ENCODE results near the gene EPHA2.
A peak's percentile ranks its signal among the peaks of the same experiment; 100 is the strongest.
"Not testable (repeated sequence)": the region's sequence is repeated elsewhere in the genome, so short reads cannot be mapped to it uniquely, and the experiment has no call there.

EPHA2 gene
- 0 to 2.2 (median 0.06) reads per million in 9 experiments for total RNA-seq

GRCh38 chr1:16155537-16156410, at the start of gene EPHA2:
Gene EPHA2 (minus strand): TSS chr1:16156069. CDS start chr1:16155932, 137 bp downstream.
- H3K9me3 Mint-ChIP-seq: no peaks in the 10 kb centered on the region
- DNase-seq (no peak), ATAC-seq (replicated peaks) (no peak)
- H3K4me1 Mint-ChIP-seq (ENCODE audit: low read depth in 2 of 2): peaks cover 31 to 34% of the 10 kb centered on the region in 2 donors
- H3K4me3 Mint-ChIP-seq: peak within 1 kb of the TSS; percentile 72 to 78
- peaks cover 3% of the 10 kb centered on the region for H3K36me3 Mint-ChIP-seq (ENCODE audit: insufficient read depth)
- H3K27me3 Mint-ChIP-seq: peaks cover 11 to 28% of the 10 kb centered on the region in 2 donors
- peak within 1 kb of the TSS in 1 of 2 donors; percentile 79 for H3K27ac Mint-ChIP-seq

GRCh38 chr1:16205334-16205671, 49.4 kb upstream of the EPHA2 start:
- Mint-ChIP-seq H3K27me3 (no peaks in the 10 kb centered on the region), H3K4me1 (ENCODE audit: low read depth in 2 of 2) (peaks cover 13 to 20% of the 10 kb centered on the region in 2 donors), H3K9me3 (no peaks in the 10 kb centered on the region), H3K4me3 (peak overlapping the region; percentile 13 to 82), H3K36me3 (ENCODE audit: insufficient read depth) (peaks cover 5% of the 10 kb centered on the region), H3K27ac (no peak overlapping the region)
- ATAC-seq (replicated peaks) (no peak), DNase-seq (no peak)

GRCh38 chr1:16204634-16205333, 48.9 kb upstream of the EPHA2 start:
- Mint-ChIP-seq H3K27me3 (no peaks in the 10 kb centered on the region), H3K9me3 (no peaks in the 10 kb centered on the region), H3K4me3 (peak overlapping the region; percentile 61 to 82), H3K27ac (no peak overlapping the region), H3K4me1 (ENCODE audit: low read depth in 2 of 2) (peaks cover 13 to 21% of the 10 kb centered on the region in 2 donors), H3K36me3 (ENCODE audit: insufficient read depth) (peaks cover 5% of the 10 kb centered on the region)
- ATAC-seq (replicated peaks) (no peak), DNase-seq (no peak)

GRCh38 chr1:16204216-16204615, 48.3 kb upstream of the EPHA2 start:
- H3K27ac Mint-ChIP-seq: no peak overlapping the region
- H3K9me3 Mint-ChIP-seq: no peaks in the 10 kb centered on the region
- H3K36me3 Mint-ChIP-seq (ENCODE audit: insufficient read depth): peaks cover 5% of the 10 kb centered on the region
- ATAC-seq (replicated peaks) (no peak), DNase-seq (no peak)
- H3K27me3 Mint-ChIP-seq: no peaks in the 10 kb centered on the region
- peaks cover 13 to 22% of the 10 kb centered on the region in 2 donors for H3K4me1 Mint-ChIP-seq (ENCODE audit: low read depth in 2 of 2)
- H3K4me3 Mint-ChIP-seq: peak overlapping the region in 1 of 2 donors; percentile 58

- Mint-ChIP-seq H3K36me3 (ENCODE audit: insufficient read depth) (peaks cover 6% of the 10 kb centered on the region), H3K27me3 (no peaks in the 10 kb centered on the region), H3K4me3 (no peak overlapping the region), H3K9me3 (no peaks in the 10 kb centered on the region), H3K27ac (no peak overlapping the region), H3K4me1 (ENCODE audit: low read depth in 2 of 2) (peaks cover 13 to 22% of the 10 kb centered on the region in 2 donors)
- no peak for ATAC-seq (replicated peaks)
- DNase-seq: no peak
Measured at GRCh38 chr1:16203550-16203949, 47.7 kb upstream of the EPHA2 start.

GRCh38 chr1:16202281-16203210, 46.7 kb upstream of the EPHA2 start:
- H3K9me3 Mint-ChIP-seq: no peaks in the 10 kb centered on the region
- H3K36me3 Mint-ChIP-seq (ENCODE audit: insufficient read depth): peaks cover 7% of the 10 kb centered on the region
- ATAC-seq (replicated peaks) (no peak), DNase-seq (no peak)
- no peak overlapping the region for H3K27ac Mint-ChIP-seq
- H3K27me3 Mint-ChIP-seq: no peaks in the 10 kb centered on the region
- peaks cover 13 to 22% of the 10 kb centered on the region in 2 donors for H3K4me1 Mint-ChIP-seq (ENCODE audit: low read depth in 2 of 2)
- H3K4me3 Mint-ChIP-seq: no peak overlapping the region

GRCh38 chr1:16199700-16200099, 43.8 kb upstream of the EPHA2 start:
- no peaks in the 10 kb centered on the region for H3K9me3 Mint-ChIP-seq
- DNase-seq: no peak
- H3K36me3 Mint-ChIP-seq (ENCODE audit: insufficient read depth): peaks cover 7% of the 10 kb centered on the region
- H3K27ac Mint-ChIP-seq: peak overlapping the region; percentile 8 to 90
- peaks cover 7 to 12% of the 10 kb centered on the region in 2 donors for H3K4me1 Mint-ChIP-seq (ENCODE audit: low read depth in 2 of 2)
- no peak overlapping the region for H3K4me3 Mint-ChIP-seq
- no peaks in the 10 kb centered on the region for H3K27me3 Mint-ChIP-seq
- ATAC-seq (replicated peaks): no peak

GRCh38 chr1:16199157-16199501, 43.3 kb upstream of the EPHA2 start:
- H3K36me3 Mint-ChIP-seq (ENCODE audit: insufficient read depth): peaks cover 7% of the 10 kb centered on the region
- DNase-seq (no peak), ATAC-seq (replicated peaks) (no peak)
- H3K27me3 Mint-ChIP-seq: no peaks in the 10 kb centered on the region
- no peak overlapping the region for H3K4me3 Mint-ChIP-seq
- H3K27ac Mint-ChIP-seq: peak overlapping the region in 1 of 2 donors; percentile 90
- peaks cover 5 to 9% of the 10 kb centered on the region in 2 donors for H3K4me1 Mint-ChIP-seq (ENCODE audit: low read depth in 2 of 2)
- no peaks in the 10 kb centered on the region for H3K9me3 Mint-ChIP-seq

- Mint-ChIP-seq H3K9me3 (no peaks in the 10 kb centered on the region), H3K27me3 (no peaks in the 10 kb centered on the region), H3K36me3 (ENCODE audit: insufficient read depth) (peaks cover 6% of the 10 kb centered on the region), H3K4me1 (ENCODE audit: low read depth in 2 of 2) (peaks cover 3 to 8% of the 10 kb centered on the region in 2 donors), H3K4me3 (no peak overlapping the region), H3K27ac (peak overlapping the region in 1 of 2 donors; percentile 90)
- no peak for ATAC-seq (replicated peaks)
- DNase-seq: no peak
Measured at GRCh38 chr1:16198444-16199156, 42.7 kb upstream of the EPHA2 start.

GRCh38 chr1:16196874-16197273, 41.0 kb upstream of the EPHA2 start:
- no peaks in the 10 kb centered on the region for H3K27me3 Mint-ChIP-seq
- H3K36me3 Mint-ChIP-seq (ENCODE audit: insufficient read depth): peaks cover 2% of the 10 kb centered on the region
- ATAC-seq (replicated peaks) (no peak), DNase-seq (no peak)
- peak overlapping the region; percentile 89 to 90 for H3K27ac Mint-ChIP-seq
- H3K4me1 Mint-ChIP-seq (ENCODE audit: low read depth in 2 of 2): peaks cover 0 to 4% of the 10 kb centered on the region in 2 donors
- H3K9me3 Mint-ChIP-seq: no peaks in the 10 kb centered on the region
- H3K4me3 Mint-ChIP-seq: no peak overlapping the region

GRCh38 chr1:16196139-16196538, 40.3 kb upstream of the EPHA2 start:
- H3K27me3 Mint-ChIP-seq; H3K9me3 Mint-ChIP-seq; DNase-seq; ATAC-seq (replicated peaks); H3K36me3 Mint-ChIP-seq (ENCODE audit: insufficient read depth); H3K4me1 Mint-ChIP-seq (ENCODE audit: low read depth in 2 of 2); H3K4me3 Mint-ChIP-seq; H3K27ac Mint-ChIP-seq: not testable (repeated sequence)

GRCh38 chr1:16195518-16195905, 39.6 kb upstream of the EPHA2 start:
- peaks cover 7 to 10% of the 10 kb centered on the region in 2 donors for H3K27me3 Mint-ChIP-seq
- no peak for ATAC-seq (replicated peaks)
- H3K36me3 Mint-ChIP-seq (ENCODE audit: insufficient read depth): peaks cover 2% of the 10 kb centered on the region
- no peak for DNase-seq
- no peak overlapping the region for H3K4me3 Mint-ChIP-seq
- no peak overlapping the region for H3K27ac Mint-ChIP-seq
- H3K4me1 Mint-ChIP-seq (ENCODE audit: low read depth in 2 of 2): peaks cover 4 to 5% of the 10 kb centered on the region in 2 donors
- no peaks in the 10 kb centered on the region for H3K9me3 Mint-ChIP-seq
